GM12878 (cell line): ENCODE data around the gene CCDC87.
"Not testable (repeated sequence)": the region's sequence is repeated elsewhere in the genome, so short reads cannot be mapped to it uniquely, and the experiment has no call there.

Experiments
- EZH2 ChIP-seq: IDR thresholded peaks from 2 replicates; pipeline ENCODE4 v1.6.1; 2012; ENCODE audit warnings: low read depth, mild to moderate bottlenecking, control low read depth, inconsistent platforms, low read length, borderline replicate concordance; ENCODE audit not compliant: control insufficient read depth
- POLR2A ChIP-seq: IDR thresholded peaks from 2 replicates; pipeline ENCODE4 v1.6.1; 2011; ENCODE audit warnings: low read depth, mild to moderate bottlenecking, low read length
- POLR2AphosphoS5 ChIP-seq: IDR thresholded peaks from 2 replicates; pipeline ENCODE4 v1.6.1; 2011; ENCODE audit warnings: mild to moderate bottlenecking, low read length, inconsistent platforms
- SMC3 ChIP-seq: IDR thresholded peaks from 2 replicates; pipeline ENCODE4 v1.6.1; 2011; ENCODE audit warnings: low read length, improper control_type of control experiment, borderline replicate concordance
- SRF ChIP-seq, 2 experiments: IDR thresholded peaks; 2 replicates each; pipeline ENCODE4 v1.6.1; 2011; ENCODE audit warnings: low read depth in 2 of 2, low read length in 2 of 2, mild to moderate bottlenecking in 1 of 2, moderate library complexity in 1 of 2
- USF1 ChIP-seq: IDR thresholded peaks from 2 replicates; pipeline ENCODE4 v1.6.1; 2011; ENCODE audit warnings: borderline replicate concordance, low read depth, mild to moderate bottlenecking, moderate library complexity, mixed read lengths, low read length; ENCODE audit not compliant: insufficient read depth; ENCODE audit errors: extremely low read length
- YY1 ChIP-seq: IDR thresholded peaks from 2 replicates; pipeline ENCODE4 v1.6.1; 2011; ENCODE audit warnings: low read depth, mild to moderate bottlenecking, low read length
- ZNF24 ChIP-seq: fragments of 450-650 bp; IDR thresholded peaks from 2 replicates; pipeline ENCODE4 v1.6.1; 2017; ENCODE audit warnings: antibody characterized with exemption, mild to moderate bottlenecking
- TF ChIP-seq, protein P1 (sequence below), 3 experiments: IDR thresholded peaks in 2 of 3; conservative IDR thresholded peaks in 1 of 3; 2 replicates each; pipeline ENCODE4 v1.5.1; 2011; ENCODE audit warnings: low read depth in 3 of 3, low read length in 3 of 3, mild to moderate bottlenecking in 3 of 3, control low read depth in 2 of 3, moderate library complexity in 2 of 3, inconsistent platforms in 1 of 3, mixed read lengths in 1 of 3; ENCODE audit not compliant: control insufficient read depth in 2 of 3, insufficient read depth in 1 of 3; ENCODE audit errors: extremely low read depth in 1 of 3
- TF ChIP-seq, protein P2 (sequence below): IDR thresholded peaks from 2 replicates; pipeline ENCODE4 v1.6.1; 2012; ENCODE audit warnings: low read depth, low read length, improper control_type of control experiment

DNA sequence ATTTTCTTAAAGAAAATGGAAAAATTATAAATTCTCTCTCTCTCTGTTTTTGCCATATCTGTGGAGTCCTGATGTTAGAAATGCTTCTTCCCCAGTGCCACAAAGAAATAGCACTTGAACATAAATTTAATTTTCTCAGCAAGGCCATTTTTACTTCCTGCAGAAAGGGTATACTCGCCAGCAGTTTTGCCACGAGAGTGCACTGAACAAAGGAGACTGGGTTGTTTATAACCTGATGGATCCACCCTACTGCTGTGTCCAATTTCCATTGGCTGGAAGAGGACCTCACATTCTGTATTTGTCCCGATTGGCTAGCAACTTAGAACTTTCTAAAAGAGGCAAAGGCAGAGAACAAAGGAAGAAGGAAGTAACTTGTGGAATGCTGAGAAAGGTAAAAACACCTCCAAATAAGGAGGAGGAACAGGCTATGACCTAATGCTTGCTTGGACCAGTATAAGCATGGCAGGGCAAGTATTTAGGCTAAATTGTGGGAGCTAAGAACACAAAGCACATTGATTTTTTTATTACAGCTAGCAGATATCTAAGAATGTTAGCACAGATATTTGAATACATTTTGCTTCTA lies 10.2 kb downstream of the CCDC87 start:
- TF ChIP-seq YY1; POLR2A; USF1; SRF (IDR thresholded peaks at IDR 0.05; ENCODE audit: low read depth in 2 of 2, low read length in 2 of 2); POLR2AphosphoS5; EZH2; SMC3; ZNF24: not testable (repeated sequence)
- TF ChIP-seq, protein P1, sequence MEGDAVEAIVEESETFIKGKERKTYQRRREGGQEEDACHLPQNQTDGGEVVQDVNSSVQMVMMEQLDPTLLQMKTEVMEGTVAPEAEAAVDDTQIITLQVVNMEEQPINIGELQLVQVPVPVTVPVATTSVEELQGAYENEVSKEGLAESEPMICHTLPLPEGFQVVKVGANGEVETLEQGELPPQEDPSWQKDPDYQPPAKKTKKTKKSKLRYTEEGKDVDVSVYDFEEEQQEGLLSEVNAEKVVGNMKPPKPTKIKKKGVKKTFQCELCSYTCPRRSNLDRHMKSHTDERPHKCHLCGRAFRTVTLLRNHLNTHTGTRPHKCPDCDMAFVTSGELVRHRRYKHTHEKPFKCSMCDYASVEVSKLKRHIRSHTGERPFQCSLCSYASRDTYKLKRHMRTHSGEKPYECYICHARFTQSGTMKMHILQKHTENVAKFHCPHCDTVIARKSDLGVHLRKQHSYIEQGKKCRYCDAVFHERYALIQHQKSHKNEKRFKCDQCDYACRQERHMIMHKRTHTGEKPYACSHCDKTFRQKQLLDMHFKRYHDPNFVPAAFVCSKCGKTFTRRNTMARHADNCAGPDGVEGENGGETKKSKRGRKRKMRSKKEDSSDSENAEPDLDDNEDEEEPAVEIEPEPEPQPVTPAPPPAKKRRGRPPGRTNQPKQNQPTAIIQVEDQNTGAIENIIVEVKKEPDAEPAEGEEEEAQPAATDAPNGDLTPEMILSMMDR (IDR thresholded peaks at IDR 0.05 in 2 of 3, conservative IDR thresholded peaks at IDR 0.05 in 1 of 3; ENCODE audit: control insufficient read depth in 2 of 3, extremely low read depth in 1 of 3, insufficient read depth in 1 of 3, low read depth in 3 of 3, low read length in 3 of 3), result not testable (repeated sequence)
- TF ChIP-seq, protein P2, sequence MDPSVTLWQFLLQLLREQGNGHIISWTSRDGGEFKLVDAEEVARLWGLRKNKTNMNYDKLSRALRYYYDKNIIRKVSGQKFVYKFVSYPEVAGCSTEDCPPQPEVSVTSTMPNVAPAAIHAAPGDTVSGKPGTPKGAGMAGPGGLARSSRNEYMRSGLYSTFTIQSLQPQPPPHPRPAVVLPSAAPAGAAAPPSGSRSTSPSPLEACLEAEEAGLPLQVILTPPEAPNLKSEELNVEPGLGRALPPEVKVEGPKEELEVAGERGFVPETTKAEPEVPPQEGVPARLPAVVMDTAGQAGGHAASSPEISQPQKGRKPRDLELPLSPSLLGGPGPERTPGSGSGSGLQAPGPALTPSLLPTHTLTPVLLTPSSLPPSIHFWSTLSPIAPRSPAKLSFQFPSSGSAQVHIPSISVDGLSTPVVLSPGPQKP, result not testable (repeated sequence)
